Stimulated activated memory B cell treated with anti-CD40 and anti-IgM and Interleukin-4, amounts not matched to agents 10 μg/mL and 1 μg/mL and 100 μg/mL, for 72 hours (primary cell): ENCODE data around the gene PXYLP1.
"Not testable (repeated sequence)": the region's sequence is repeated elsewhere in the genome, so short reads cannot be mapped to it uniquely, and the experiment has no call there.

Source experiments
- ATAC-seq: fragments of 150-1000 bp; cut with Tn5 transposase; 2 replicates; pipeline ENCODE4 v1.10.0; 2021
- H3K27ac Mint-ChIP-seq: one replicate; pipeline ENCODE4 v1.8.0; 2022; ENCODE audit warnings: mild to moderate bottlenecking, mixed read lengths
- H3K27me3 Mint-ChIP-seq: one replicate; pipeline ENCODE4 v1.8.0; 2022; ENCODE audit warnings: mixed read lengths
- H3K36me3 Mint-ChIP-seq: one replicate; pipeline ENCODE4 v1.8.0; 2022; ENCODE audit warnings: mixed read lengths
- H3K4me1 Mint-ChIP-seq: one replicate; pipeline ENCODE4 v1.8.0; 2022; ENCODE audit warnings: mixed read lengths
- H3K4me3 Mint-ChIP-seq: one replicate; pipeline ENCODE4 v1.8.0; 2022; ENCODE audit warnings: mild to moderate bottlenecking, moderate library complexity, mixed read lengths
- H3K9me3 Mint-ChIP-seq: one replicate; pipeline ENCODE4 v1.8.0; 2022; ENCODE audit warnings: mixed read lengths

PXYLP1 gene

DNA sequence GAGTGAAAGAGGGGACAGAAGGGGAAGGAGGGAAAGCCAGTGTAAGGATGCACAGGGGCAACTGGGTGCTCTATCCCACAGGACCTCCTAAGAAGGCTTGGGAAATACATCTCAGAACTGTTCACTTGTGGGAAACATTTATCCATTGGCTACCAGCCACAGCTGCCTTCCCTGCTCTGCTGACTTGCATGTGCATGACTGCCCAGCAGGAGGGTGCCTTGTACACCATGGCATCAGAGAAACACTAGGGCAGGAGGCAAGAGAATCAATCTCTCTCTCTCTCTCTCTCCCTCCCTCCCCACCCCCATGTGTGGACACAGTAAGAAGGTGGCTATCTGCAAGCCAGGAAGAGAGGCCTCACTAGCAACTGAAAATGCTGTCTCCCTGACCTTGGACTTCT is 73.8 kb downstream of the PXYLP1 start:
- Mint-ChIP-seq H3K27ac (no peak overlapping the region), H3K9me3 (no peaks in the 10 kb centered on the region), H3K36me3 (no peaks in the 10 kb centered on the region), H3K27me3 (no peaks in the 10 kb centered on the region), H3K4me1 (peaks cover 1% of the 10 kb centered on the region), H3K4me3 (no peak overlapping the region)
- no peak for ATAC-seq

DNA sequence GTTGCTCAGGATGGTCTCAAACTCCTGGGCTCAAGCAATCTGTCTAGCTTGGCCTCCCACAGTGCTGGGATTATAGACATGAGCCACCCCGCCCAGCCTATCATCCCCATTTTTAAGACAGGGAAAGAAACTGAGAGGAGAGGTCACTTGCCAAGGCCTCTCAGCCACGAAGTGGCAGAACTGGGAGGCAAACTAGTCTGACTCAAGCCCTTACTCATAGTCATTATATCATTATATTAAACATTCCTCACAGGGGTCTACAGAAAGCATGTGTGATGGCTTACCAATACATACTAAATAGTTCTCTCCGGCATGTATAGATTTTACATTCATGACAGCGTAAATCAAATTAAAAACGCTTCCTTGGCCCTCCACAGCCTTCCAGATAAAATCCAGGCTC is 74.7 kb downstream of the PXYLP1 start:
- Mint-ChIP-seq H3K4me1 (peaks cover 10% of the 10 kb centered on the region), H3K27me3 (no peaks in the 10 kb centered on the region), H3K9me3 (no peaks in the 10 kb centered on the region), H3K36me3 (no peaks in the 10 kb centered on the region), H3K27ac (no peak overlapping the region), H3K4me3 (no peak overlapping the region)
- ATAC-seq: no peak

DNA sequence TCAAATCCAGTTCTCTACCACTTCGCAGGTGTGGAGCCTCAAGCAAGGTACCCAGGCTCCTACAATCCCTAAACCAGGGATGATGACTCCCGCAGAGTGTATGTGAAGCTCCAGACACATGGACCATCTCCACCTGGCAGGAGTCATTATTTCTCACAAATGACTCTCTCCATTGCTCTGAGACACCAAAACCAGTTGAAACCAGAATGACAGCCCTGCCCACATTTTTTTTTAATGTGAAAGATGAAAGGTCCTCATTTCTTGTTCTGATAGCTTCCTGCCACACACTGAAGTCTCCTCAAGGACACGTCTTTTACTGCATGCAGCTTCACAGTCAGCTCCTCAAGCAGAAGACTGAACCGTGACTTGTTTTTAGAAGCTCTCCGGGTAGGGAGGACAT is 75.3 kb downstream of the PXYLP1 start:
- Mint-ChIP-seq H3K36me3 (no peaks in the 10 kb centered on the region), H3K4me1 (peaks cover 16% of the 10 kb centered on the region), H3K4me3 (no peak overlapping the region), H3K9me3 (no peaks in the 10 kb centered on the region), H3K27ac (no peak overlapping the region), H3K27me3 (no peaks in the 10 kb centered on the region)
- ATAC-seq: no peak

DNA sequence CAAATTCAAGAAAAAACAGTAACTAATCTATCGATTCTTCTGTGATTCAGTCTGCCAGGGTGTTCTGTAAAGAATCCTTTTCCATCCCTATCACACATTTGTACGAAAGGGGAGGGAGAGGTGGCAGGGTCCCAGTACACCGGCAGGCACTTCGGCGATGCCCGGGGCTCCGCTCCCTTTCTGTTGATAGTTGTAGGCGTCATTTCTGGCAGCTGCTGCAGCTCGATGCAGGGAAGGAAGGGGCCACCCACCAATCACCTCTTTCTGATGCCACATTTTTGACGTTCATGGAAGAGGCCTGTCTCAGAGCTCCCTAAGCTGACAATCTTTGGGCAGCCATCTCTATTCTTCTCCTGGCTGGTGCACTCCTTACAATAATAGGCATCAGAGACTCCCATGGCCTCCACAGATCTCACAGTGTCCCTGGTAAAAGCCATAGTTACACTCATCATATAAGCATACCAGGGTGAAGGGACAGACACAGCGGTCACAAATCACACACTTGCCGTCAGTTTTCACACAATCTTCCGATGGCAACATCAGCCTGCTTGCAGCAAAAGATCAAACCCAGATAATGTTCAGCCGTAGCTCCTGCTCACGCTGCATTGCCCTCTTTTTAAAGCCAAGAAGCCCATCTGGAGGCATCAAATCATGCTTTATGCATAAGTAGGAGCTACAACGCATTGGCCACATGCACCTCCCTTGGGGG is 75.9 kb downstream of the PXYLP1 start:
- Mint-ChIP-seq H3K4me3 (no peak overlapping the region), H3K27me3 (no peaks in the 10 kb centered on the region), H3K9me3 (no peaks in the 10 kb centered on the region), H3K4me1 (peaks cover 22% of the 10 kb centered on the region), H3K36me3 (no peaks in the 10 kb centered on the region), H3K27ac (no peak overlapping the region)
- no peak for ATAC-seq

DNA sequence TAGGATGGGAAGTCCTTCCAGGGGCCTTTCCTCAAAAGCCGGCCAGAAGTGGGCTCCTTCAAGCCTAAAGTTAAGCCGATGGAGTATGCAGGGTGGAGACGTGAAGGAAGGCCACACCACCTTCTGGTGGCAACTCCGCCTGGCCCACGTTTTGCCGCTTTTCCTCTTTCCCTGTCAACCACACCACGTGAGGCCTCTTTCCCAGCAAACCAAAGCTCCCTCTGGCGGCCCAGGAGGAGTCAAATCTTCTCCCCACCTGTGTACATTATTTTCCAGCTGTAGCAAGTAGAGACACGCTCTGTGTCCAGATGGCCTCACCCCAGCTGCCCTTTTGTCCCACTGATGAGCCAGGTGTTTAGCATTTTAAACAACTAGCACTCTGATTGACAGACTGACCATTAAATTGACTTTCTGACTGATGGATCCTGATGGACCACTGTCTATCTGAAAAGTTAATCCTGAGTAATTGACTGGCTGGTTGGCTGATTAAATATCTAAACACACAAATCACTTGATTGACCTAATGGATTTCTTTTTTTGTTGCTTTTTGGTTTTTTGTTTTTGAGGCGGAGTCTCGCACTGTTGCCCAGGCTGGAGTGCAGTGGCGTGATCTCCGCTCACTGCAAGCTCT is 77.1 kb downstream of the PXYLP1 start:
- H3K36me3 Mint-ChIP-seq: no peaks in the 10 kb centered on the region
- H3K4me3 Mint-ChIP-seq: no peak overlapping the region
- no peaks in the 10 kb centered on the region for H3K27me3 Mint-ChIP-seq
- no peak overlapping the region for H3K27ac Mint-ChIP-seq
- peaks cover 31% of the 10 kb centered on the region for H3K4me1 Mint-ChIP-seq
- H3K9me3 Mint-ChIP-seq: no peaks in the 10 kb centered on the region
- ATAC-seq: no peak

DNA sequence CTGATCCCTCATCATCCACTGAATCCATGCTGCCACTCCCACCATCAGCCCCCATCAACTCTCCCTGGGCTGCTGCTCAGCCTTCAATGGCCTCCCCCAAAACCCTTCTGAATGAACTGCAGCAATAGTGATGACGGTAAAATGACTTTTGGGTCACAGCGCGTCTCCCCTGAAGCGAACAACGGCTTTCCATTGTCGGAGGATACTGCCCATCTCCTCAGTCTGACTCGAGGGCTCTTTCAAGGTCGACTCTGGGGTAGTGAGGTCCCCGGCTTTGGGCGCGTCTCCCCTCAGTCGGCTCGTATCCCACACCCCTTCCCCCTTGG is 79.5 kb downstream of the PXYLP1 start:
- Mint-ChIP-seq H3K4me1 (peaks cover 31% of the 10 kb centered on the region), H3K4me3 (peak overlapping the region; percentile 97), H3K27me3 (no peaks in the 10 kb centered on the region), H3K27ac (peak overlapping the region; percentile 94), H3K36me3 (no peaks in the 10 kb centered on the region), H3K9me3 (peaks cover 3% of the 10 kb centered on the region)
- ATAC-seq: no peak

DNA sequence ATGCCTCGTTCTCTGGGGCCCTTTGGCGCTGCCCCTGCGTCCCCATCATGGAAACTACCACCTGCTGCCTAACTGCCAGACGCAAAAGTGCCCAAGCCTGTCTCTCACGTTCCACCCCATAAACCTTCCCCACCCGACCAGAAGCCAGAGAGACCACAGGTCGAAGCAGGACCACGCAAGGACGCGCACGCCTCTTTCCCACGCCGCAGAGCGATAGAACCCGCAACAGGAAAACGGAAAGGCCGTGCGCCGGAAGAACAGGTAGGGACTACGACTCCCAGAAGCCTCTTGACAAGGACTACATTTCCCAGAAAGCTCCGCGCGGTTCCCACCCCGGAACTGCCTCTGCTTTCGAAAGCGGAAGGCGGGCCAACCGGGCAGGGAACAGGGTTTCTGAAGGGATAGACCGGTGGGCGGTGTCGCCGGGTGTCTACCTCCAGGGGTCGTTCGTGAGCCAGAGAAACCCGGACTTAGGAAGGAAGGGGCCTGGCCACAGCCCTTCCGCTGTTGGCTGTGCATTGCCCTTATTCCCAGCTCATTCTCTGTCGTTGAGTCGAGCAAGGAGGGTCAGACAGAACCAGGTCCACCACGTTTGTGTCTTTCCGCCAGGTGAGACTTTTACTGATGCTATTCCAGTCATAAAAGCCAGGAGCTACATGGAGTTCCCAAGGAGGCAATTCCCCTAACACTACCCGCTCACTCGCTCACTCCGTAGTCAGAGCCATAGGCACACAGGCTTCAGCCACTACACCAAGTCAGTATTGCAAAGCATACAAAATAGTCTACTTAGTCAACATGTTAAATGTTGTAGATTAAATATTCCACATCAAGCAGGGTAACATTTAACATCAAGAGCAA is 80.1 kb downstream of the PXYLP1 start:
- Mint-ChIP-seq H3K36me3 (no peaks in the 10 kb centered on the region), H3K4me3 (peak overlapping the region; percentile 97), H3K4me1 (peaks cover 31% of the 10 kb centered on the region), H3K27ac (peak overlapping the region; percentile 94), H3K27me3 (no peaks in the 10 kb centered on the region), H3K9me3 (peaks cover 3% of the 10 kb centered on the region)
- peak; percentile 99 for ATAC-seq

DNA sequence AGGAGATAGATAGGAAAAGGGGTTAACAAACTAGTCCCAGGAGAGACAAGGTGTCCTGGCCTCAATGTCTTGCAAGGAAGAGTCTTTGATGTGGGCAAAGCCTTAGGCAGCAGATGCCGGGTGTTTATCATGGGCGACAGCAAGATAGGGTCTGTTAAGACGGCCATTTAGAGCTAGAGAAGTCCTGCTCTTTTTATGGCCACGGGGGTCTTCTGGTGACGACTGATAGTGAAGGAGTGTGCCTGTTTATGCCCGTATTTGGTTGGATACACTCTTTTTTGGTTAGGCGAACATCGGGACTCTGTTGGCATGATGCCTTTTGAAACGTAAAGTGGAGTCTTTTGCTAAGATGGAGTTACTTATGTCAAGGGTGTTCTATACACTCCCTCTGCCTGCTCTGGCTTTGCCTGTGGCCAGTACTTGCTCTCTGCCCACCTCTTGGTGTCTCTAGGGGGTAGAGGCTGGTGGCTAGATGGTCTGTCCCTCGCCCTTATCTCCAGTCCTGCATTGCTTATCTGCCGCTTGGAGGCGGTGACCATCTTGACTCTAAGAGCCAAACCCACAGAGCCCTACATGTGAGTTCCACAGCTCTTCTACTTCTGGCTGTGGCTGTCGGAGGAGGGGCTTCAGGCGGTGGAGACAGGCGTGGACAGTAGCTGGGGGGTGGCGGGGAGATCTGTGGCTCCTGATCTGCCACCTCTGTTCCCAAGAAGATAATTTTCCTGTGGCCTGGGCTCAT is 80.9 kb downstream of the PXYLP1 start:
- ATAC-seq: no peak
- Mint-ChIP-seq H3K4me3 (peak overlapping the region; percentile 97), H3K27ac (peak overlapping the region; percentile 94), H3K27me3 (no peaks in the 10 kb centered on the region), H3K9me3 (peaks cover 3% of the 10 kb centered on the region), H3K36me3 (no peaks in the 10 kb centered on the region), H3K4me1 (peaks cover 31% of the 10 kb centered on the region)

DNA sequence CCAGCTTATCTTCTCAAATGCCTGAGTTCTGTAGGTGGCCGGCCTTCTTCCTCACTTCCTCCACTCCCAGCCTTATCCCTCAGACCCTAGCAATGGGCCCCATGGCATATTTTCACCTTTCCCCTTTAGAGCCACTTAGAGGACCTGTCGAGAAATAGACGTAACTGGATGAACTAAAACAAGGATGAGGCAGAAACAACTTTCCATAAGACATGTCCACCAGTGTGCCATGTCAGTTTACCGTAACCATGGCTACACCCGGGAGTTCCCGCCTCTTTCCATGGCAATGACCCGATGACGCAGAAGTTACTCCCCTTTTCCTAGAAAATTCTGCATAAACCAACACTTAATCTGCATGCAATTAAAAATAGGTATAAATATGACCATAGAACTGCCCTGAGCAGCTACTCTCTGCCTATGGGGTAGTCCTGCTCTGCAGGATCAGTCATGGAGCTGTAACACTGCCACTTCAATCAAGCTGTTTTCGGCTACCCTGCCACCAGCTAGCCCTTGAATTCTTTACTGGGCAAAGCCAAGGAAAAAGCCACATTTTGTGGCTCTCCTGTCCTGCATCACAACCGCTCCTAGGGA is 81.6 kb downstream of the PXYLP1 start:
- Mint-ChIP-seq H3K4me3 (peak overlapping the region; percentile 25), H3K4me1 (peaks cover 31% of the 10 kb centered on the region), H3K9me3 (peaks cover 3% of the 10 kb centered on the region), H3K27me3 (no peaks in the 10 kb centered on the region), H3K36me3 (no peaks in the 10 kb centered on the region), H3K27ac (peak overlapping the region; percentile 46)
- no peak for ATAC-seq

DNA sequence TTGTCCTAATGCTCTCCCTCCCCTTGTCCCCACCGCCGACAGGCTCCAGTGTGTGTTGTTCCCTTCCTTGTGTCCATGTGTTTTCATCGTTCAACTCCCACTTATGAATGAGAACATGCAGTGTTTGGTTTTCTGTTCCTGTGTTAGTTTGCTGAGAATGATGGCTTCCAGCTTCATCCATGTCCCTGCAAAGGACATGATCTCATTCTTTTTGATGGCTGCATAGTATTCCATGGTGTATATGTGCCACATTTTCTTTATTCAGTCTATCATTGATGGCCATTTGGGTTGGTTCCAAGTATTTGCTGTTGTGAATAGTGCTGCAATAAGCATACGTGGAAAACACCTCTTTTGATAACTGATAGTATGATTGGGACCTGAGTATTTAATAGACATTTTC is 82.8 kb downstream of the PXYLP1 start:
- not testable (repeated sequence) for H3K27me3 Mint-ChIP-seq, H3K27ac Mint-ChIP-seq, ATAC-seq, H3K4me3 Mint-ChIP-seq, H3K36me3 Mint-ChIP-seq, H3K9me3 Mint-ChIP-seq
- H3K4me1 Mint-ChIP-seq: peaks cover 31% of the 10 kb centered on the region

DNA sequence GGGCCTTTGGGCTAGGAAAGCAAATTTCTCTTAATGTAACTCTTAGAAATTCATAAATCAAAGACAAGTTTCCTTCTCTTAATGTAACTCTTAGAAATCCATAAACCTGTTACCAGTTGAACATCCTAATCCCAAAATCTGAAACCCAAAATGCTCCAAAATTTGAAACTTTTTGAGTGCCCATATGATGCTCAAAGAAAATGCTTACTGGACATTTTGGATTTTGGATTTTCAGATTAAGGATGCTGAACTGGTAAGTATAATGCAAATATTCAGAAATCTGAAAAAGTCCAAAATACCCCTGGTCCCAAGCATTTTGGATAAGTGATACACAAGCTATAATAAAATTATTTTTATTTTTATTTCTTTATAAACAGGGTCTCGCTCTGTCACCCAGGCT is 85.2 kb downstream of the PXYLP1 start:
- H3K4me3 Mint-ChIP-seq: no peak overlapping the region
- H3K27me3 Mint-ChIP-seq: no peaks in the 10 kb centered on the region
- H3K9me3 Mint-ChIP-seq: peaks cover 13% of the 10 kb centered on the region
- H3K4me1 Mint-ChIP-seq: peaks cover 32% of the 10 kb centered on the region
- no peak overlapping the region for H3K27ac Mint-ChIP-seq
- no peak for ATAC-seq
- H3K36me3 Mint-ChIP-seq: peaks cover 7% of the 10 kb centered on the region

DNA sequence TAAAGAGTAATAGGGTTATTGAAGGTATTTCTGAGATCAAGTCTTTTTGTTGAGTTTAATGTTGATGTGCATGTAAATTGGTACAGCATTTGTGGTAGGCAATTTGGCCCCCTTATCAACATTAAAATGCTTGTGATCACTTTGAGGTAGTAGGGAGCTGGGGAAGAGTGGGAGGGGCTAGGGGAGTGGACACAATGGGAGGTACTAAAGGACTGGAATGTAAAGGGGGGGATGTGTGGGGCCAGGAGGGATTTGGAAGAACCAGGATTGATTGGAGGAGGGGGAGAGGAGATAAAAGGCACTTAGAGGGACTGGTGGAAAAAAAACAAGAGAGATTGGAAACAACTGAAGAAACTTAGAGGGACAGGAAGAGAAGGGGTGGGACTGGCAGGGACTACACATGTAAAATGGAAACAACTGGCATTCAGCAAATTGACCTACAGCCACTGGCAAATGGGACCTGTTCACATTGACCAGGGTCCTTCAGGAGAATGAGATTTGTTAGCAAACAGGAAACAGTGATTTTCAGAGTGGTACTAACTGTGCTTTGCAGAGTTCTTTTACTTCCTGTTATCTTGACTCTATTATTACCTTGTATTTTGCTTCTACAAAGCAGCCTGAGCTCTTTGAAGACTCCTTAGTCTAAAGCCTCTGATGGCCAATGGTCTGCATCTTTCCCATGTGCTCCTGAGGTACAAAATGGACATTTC is 88.9 kb downstream of the PXYLP1 start:
- no peak overlapping the region for H3K4me3 Mint-ChIP-seq
- no peak for ATAC-seq

DNA sequence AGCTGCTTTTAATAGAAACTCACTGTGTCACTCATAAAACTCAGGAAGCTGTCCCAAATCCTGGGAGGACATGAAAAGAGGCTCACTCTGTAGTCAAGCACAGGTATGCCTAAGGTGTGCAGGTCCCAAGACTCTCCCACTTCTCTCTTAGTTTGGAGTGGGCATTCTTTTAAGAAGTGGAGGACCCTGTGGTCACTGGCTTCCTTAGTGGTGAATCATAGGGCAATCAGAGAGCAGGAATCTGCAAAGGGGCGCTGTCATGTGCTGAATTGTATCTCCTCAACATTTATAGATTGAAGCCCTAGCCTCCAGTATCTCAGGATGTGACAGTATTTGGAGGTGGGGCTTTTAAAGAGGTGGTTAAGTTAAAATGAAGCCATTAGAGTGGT is 89.5 kb downstream of the PXYLP1 start:
- H3K4me3 Mint-ChIP-seq: no peak overlapping the region
- H3K27ac Mint-ChIP-seq: peak overlapping the region; percentile 70
- H3K36me3 Mint-ChIP-seq: peaks cover 7% of the 10 kb centered on the region
- H3K9me3 Mint-ChIP-seq: peaks cover 10% of the 10 kb centered on the region
- peaks cover 17% of the 10 kb centered on the region for H3K4me1 Mint-ChIP-seq
- no peaks in the 10 kb centered on the region for H3K27me3 Mint-ChIP-seq
- no peak for ATAC-seq

More for the DNA sequence above, 88.9 kb downstream of the PXYLP1 start:
- peaks cover 7% of the 10 kb centered on the region for H3K36me3 Mint-ChIP-seq
- no peaks in the 10 kb centered on the region for H3K27me3 Mint-ChIP-seq
- H3K9me3 Mint-ChIP-seq: peaks cover 10% of the 10 kb centered on the region
- peak overlapping the region; percentile 70 for H3K27ac Mint-ChIP-seq
- H3K4me1 Mint-ChIP-seq: peaks cover 17% of the 10 kb centered on the region

DNA sequence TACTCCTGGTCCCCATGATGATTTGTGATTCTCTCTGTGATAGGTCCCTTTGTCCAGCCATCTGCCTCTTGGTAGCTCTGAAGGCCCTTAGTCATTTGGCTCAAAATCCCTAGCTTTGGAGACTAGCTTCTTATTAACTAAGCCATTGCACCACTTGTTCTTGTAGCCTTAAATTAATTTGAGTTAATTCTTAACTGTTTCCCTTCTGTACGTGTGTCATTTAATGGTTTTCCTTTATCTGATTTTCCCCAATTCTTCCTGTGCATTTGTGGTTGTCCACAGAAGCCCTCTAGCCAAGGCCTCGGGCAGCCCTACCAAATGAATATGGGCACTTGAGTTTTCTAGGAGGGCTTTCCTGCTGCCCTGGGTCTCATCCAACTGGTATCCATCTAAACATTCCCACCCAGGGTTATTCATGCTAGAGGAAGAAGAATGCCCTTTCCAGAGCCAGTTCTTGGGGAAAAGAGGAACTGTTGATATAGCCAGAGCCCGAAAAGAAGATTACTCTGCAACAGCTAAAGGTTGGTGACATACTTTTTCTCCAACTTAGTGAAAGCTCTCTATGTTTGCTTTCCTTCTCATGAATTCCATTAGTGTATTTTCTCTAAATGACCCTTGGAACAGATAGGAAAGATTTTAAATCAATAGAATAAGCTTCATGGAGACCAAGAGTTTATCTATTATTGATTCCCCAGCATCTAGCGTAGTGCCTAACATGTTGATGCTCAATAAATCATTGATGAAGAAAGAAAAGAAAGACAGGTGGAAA is 92.5 kb downstream of the PXYLP1 start:
- Mint-ChIP-seq H3K4me3 (no peak overlapping the region), H3K9me3 (peaks cover 13% of the 10 kb centered on the region), H3K27me3 (no peaks in the 10 kb centered on the region), H3K4me1 (peaks cover 31% of the 10 kb centered on the region), H3K27ac (no peak overlapping the region), H3K36me3 (peaks cover 7% of the 10 kb centered on the region)
- no peak for ATAC-seq
